ENCODE measurements around the gene CEP112. TPM values are rescaled to one million over a fixed set of nuclear protein-coding genes. Genes with fewer than 3 reads are reported as not detected.
A peak's percentile ranks its signal among the peaks of the same experiment; 100 is the strongest.

The CEP112 gene
- total and polyA plus RNA-seq, 2 of the 13 experiments (the other 11 are each of a cell fraction or from before 2014, with no cell fraction given) = 1.2 to 3.4 TPM

- no peaks in the 10 kb centered on the region for H3K79me2 ChIP-seq (ENCODE audit: insufficient read depth, low read length)
- intact Hi-C loops (cut with micrococcal nuclease; ENCODE audit: unreplicated experiment) = no loop called here
- ATAC-seq = no peak
These were observed 420.2 kb downstream of the CEP112 start for GRCh38 chr17:65771704-65772103.

GRCh38 chr17:65763786-65764185, 428.1 kb downstream of the CEP112 start:
- TF ChIP-seq KDM1A (CRISPR knock-in tag; IDR thresholded peaks at IDR 0.05) = no peak
- TF ChIP-seq ELK4 (CRISPR knock-in tag; IDR thresholded peaks at IDR 0.05; ENCODE audit: borderline replicate concordance) = no peak
- TF ChIP-seq, protein P1, sequence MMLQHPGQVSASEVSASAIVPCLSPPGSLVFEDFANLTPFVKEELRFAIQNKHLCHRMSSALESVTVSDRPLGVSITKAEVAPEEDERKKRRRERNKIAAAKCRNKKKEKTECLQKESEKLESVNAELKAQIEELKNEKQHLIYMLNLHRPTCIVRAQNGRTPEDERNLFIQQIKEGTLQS (CRISPR knock-in tag; IDR thresholded peaks at IDR 0.05) = no peak
- TF ChIP-seq ZNF615 (CRISPR knock-in tag; IDR thresholded peaks at IDR 0.05; ENCODE audit: borderline replicate concordance) = no peak
- TF ChIP-seq HOXA9 (CRISPR knock-in tag; IDR thresholded peaks at IDR 0.05; ENCODE audit: borderline replicate concordance) = no peak
- TF ChIP-seq ARNT2 (CRISPR knock-in tag; IDR thresholded peaks at IDR 0.05; ENCODE audit: low read depth) = no peak
- no peak for TF ChIP-seq ZNF451 (CRISPR knock-in tag; IDR thresholded peaks at IDR 0.05)
- no peak for TF ChIP-seq ZNF232 (CRISPR knock-in tag; IDR thresholded peaks at IDR 0.05; ENCODE audit: borderline replicate concordance)
- H2AFZ ChIP-seq (ENCODE audit: low read length) = no peak overlapping the region
- H3K4me3 ChIP-seq (replicated peaks in 1 of 3; ENCODE audit: insufficient read depth in 1 of 3, low read depth in 2 of 3, low read length in 3 of 3) = no peak overlapping the region
- H3K27me3 ChIP-seq (ENCODE audit: control insufficient read depth in 1 of 2, insufficient read depth in 2 of 2, low read length in 2 of 2) = no peaks in the 10 kb centered on the region
- in situ Hi-C loops (cut with HindIII; ENCODE audit: extremely low pct_ligation_motif_present, low pct_unique_long_range_greater_than_20kb) = no loop called here
- no peaks in the 10 kb centered on the region for H3K79me2 ChIP-seq (ENCODE audit: insufficient read depth, low read length)
- no peaks in the 10 kb centered on the region for H4K20me1 ChIP-seq (ENCODE audit: insufficient read depth, low read length)
- no peak overlapping the region for H3K9ac ChIP-seq (ENCODE audit: insufficient read depth, low read depth, low read length)
- H3K9me3 ChIP-seq (ENCODE audit: low read length) = no peaks in the 10 kb centered on the region
- H3K4me2 ChIP-seq (ENCODE audit: low read depth, low read length) = no peak overlapping the region
- POLR2A ChIA-PET = no interaction called here
- no peak for DNase-seq (ENCODE audit: low spot score)
- FAIRE-seq = no peak
- no peaks in the 10 kb centered on the region for H3K36me3 ChIP-seq (replicated peaks in 1 of 2; ENCODE audit: control insufficient read depth in 1 of 2, insufficient read depth in 2 of 2, low read length in 2 of 2)
- peaks cover 19% of the 10 kb centered on the region for H3K4me1 ChIP-seq (ENCODE audit: insufficient read depth, low read length)
- no peak for ATAC-seq
- no peak overlapping the region for H3K27ac ChIP-seq (ENCODE audit: extremely low read length, insufficient read depth, low read length)
- CTCF ChIA-PET (ENCODE audit: low intra/inter-chr PET ratio, low total read pairs) = no interaction called here
- no TSS peak for BruUV-seq (replicated peaks)
- WGBS (ENCODE audit: low lambda C conversion rate) = 84% methylated on average over 1 of the region's 1 CpG
- intact Hi-C loops (cut with micrococcal nuclease; ENCODE audit: unreplicated experiment) = no loop called here

More at GRCh38 chr17:65771704-65772103, 420.2 kb downstream of the CEP112 start:
- in situ Hi-C loops (cut with HindIII; ENCODE audit: extremely low pct_ligation_motif_present, low pct_unique_long_range_greater_than_20kb) = no loop called here
- Histone ChIP-seq H3K4me2 (ENCODE audit: low read depth, low read length) (no peak overlapping the region), H3K4me3 (replicated peaks in 1 of 3; ENCODE audit: insufficient read depth in 1 of 3, low read depth in 2 of 3, low read length in 3 of 3) (no peak overlapping the region), H3K9me3 (ENCODE audit: low read length) (no peaks in the 10 kb centered on the region), H3K27me3 (ENCODE audit: control insufficient read depth in 1 of 2, insufficient read depth in 2 of 2, low read length in 2 of 2) (no peaks in the 10 kb centered on the region), H2AFZ (ENCODE audit: low read length) (no peak overlapping the region), H3K9ac (ENCODE audit: insufficient read depth, low read depth, low read length) (no peak overlapping the region), H3K27ac (ENCODE audit: extremely low read length, insufficient read depth, low read length) (no peak overlapping the region), H3K36me3 (replicated peaks in 1 of 2; ENCODE audit: control insufficient read depth in 1 of 2, insufficient read depth in 2 of 2, low read length in 2 of 2) (no peaks in the 10 kb centered on the region), H3K4me1 (ENCODE audit: insufficient read depth, low read length) (peaks cover 22% of the 10 kb centered on the region), H4K20me1 (ENCODE audit: insufficient read depth, low read length) (no peaks in the 10 kb centered on the region)
- no peak for FAIRE-seq
- TF ChIP-seq BCL6 (CRISPR knock-in tag; IDR thresholded peaks at IDR 0.05) = no peak
- peak; percentile 83 for TF ChIP-seq ZNF121 (CRISPR knock-in tag; IDR thresholded peaks at IDR 0.05)
- ChIA-PET POLR2A (no interaction called here), CTCF (ENCODE audit: low intra/inter-chr PET ratio, low total read pairs) (no interaction called here)
- DNase-seq (ENCODE audit: low spot score) = no peak
- no TSS peak for BruUV-seq (replicated peaks)

Data from HepG2 (cell line).